Aorta (tissue), 5 donors: ENCODE measurements around the gene MBTD1. TPM values are rescaled to one million over a fixed set of nuclear protein-coding genes. Genes with fewer than 3 reads are reported as not detected.
"Not testable (repeated sequence)": the region's sequence is repeated elsewhere in the genome, so short reads cannot be mapped to it uniquely, and the experiment has no call there.

Source experiments
- ATAC-seq: fragments of 200-7000 bp; cut with Tn5 transposase; one replicate; pipeline ENCODE4 v1.9.1; 2022; ENCODE audit warnings: moderate library complexity; ENCODE audit not compliant: low FRiP score
- DNase-seq, 2 donors: peaks; one replicate each; pipeline ENCODE4 v3.0.0-alpha.2; 2020
- H3K27ac ChIP-seq, 2 donors: one replicate each; pipeline ENCODE4 v1.5.1; 2013; ENCODE audit warnings: low read length in 2 of 2, mild to moderate bottlenecking in 2 of 2, moderate library complexity in 2 of 2, control low read depth in 1 of 2, inconsistent platforms in 1 of 2, low read depth in 1 of 2
- H3K27me3 ChIP-seq, 2 donors: one replicate each; pipeline ENCODE4 v1.6.1; 2013; ENCODE audit warnings: control low read depth in 1 of 2, low read length in 1 of 2, mild to moderate bottlenecking in 1 of 2, moderate library complexity in 1 of 2; ENCODE audit not compliant: insufficient read depth in 2 of 2, control insufficient read depth in 1 of 2
- H3K36me3 ChIP-seq, 2 donors: one replicate each; pipeline ENCODE4 v1.6.1; 2013; ENCODE audit warnings: control low read depth in 1 of 2, low read length in 1 of 2, mild to moderate bottlenecking in 1 of 2; ENCODE audit not compliant: insufficient read depth in 2 of 2, control insufficient read depth in 1 of 2
- H3K4me1 ChIP-seq, 2 donors: one replicate each; pipeline ENCODE4 v1.6.1; 2013; ENCODE audit warnings: low read length in 2 of 2, control low read depth in 1 of 2, mild to moderate bottlenecking in 1 of 2, moderate library complexity in 1 of 2; ENCODE audit not compliant: insufficient read depth in 2 of 2, control insufficient read depth in 1 of 2
- H3K4me3 ChIP-seq, 2 donors: one replicate each; pipeline ENCODE4 v1.5.1; 2013; ENCODE audit warnings: low read length in 2 of 2, control low read depth in 1 of 2, mild to moderate bottlenecking in 1 of 2
- H3K9me3 ChIP-seq: one replicate; pipeline ENCODE4 v1.6.1; 2013; ENCODE audit warnings: mild to moderate bottlenecking, low read length; ENCODE audit not compliant: control insufficient read depth
- WGBS, 2 donors: extraction: QIAGEN DNeasy Blood & Tissue Kit; methylation state at CpG; one replicate each; pipeline ENCODE4 v1.1.7; 2013; 5-methylcytosine and 5-hydroxymethylcytosine counted together
- intact Hi-C, 2 donors: fragments of 100-400 bp; cut with DNase I; formaldehyde crosslinking; loops; one replicate each; pipeline versions ENCODE4 v1.14.2 to v1.15.0; 2022
- polyA plus RNA-seq, 2 donors: library from polyadenylated mRNA; stranded (reverse); fragments of 200-250 nt; gene quantifications; one replicate each; pipeline ENCODE4 v1.2.3, GENCODE V29; 2013
- total RNA-seq, 2 donors: library from RNA; stranded (reverse); fragmentation: NEBNext Ultra II Directional; extraction: Animal tissue kit (Norgen Biotek cat#: 25700); gene quantifications; one replicate each; pipeline ENCODE4 v1.2.1, GENCODE V29; 2021
- donor health status: healthy with polysubstance abuse.
- donor health status: Bipolar disorder and iron deficiency.
- donor health status: DM: no; HTN: no; CAD: no.
- donor health status: DM: no; HTN: no; CAD: no.
- donor health status: DM: yes; HTN: yes; CAD: no.

The MBTD1 gene
- total and polyA plus RNA-seq, 4 donors, result 5.3 to 21.4 (median 10.0) TPM

- DNase-seq, result no peak
- no peak overlapping the region for H3K27ac ChIP-seq
Observed at GRCh38 chr17:51189628-51190027, 70.2 kb downstream of the MBTD1 start.

GRCh38 chr17:51189162-51189561 lies 70.7 kb downstream of the MBTD1 start:
- Histone ChIP-seq H3K27me3 (no peaks in the 10 kb centered on the region), H3K9me3 (no peaks in the 10 kb centered on the region), H3K36me3 (no peaks in the 10 kb centered on the region), H3K4me3 (no peak overlapping the region), H3K4me1 (no peaks in the 10 kb centered on the region), H3K27ac (no peak overlapping the region)
- intact Hi-C loops, result no loop called here
- ATAC-seq (no peak), DNase-seq (no peak)

More at GRCh38 chr17:51189628-51190027, 70.2 kb downstream of the MBTD1 start:
- Histone ChIP-seq H3K4me1 (no peaks in the 10 kb centered on the region), H3K4me3 (no peak overlapping the region), H3K9me3 (no peaks in the 10 kb centered on the region), H3K27me3 (no peaks in the 10 kb centered on the region), H3K36me3 (no peaks in the 10 kb centered on the region)
- no peak for ATAC-seq
- 69 to 80% methylated on average over 1 of the region's 1 CpG for WGBS, 2 donors
- intact Hi-C loops, result no loop called here

GRCh38 chr17:51188271-51188833 lies 71.5 kb downstream of the MBTD1 start:
- no peaks in the 10 kb centered on the region for H3K9me3 ChIP-seq
- intact Hi-C loops, result no loop called here
- H3K27ac ChIP-seq, result no peak overlapping the region
- no peaks in the 10 kb centered on the region for H3K4me1 ChIP-seq
- no peak overlapping the region for H3K4me3 ChIP-seq
- 84 to 87% methylated on average over 7 to 9 of the region's 9 CpGs for WGBS, 2 donors
- ATAC-seq (no peak), DNase-seq (no peak)
- no peaks in the 10 kb centered on the region for H3K27me3 ChIP-seq
- no peaks in the 10 kb centered on the region for H3K36me3 ChIP-seq

- Histone ChIP-seq H3K27me3 (no peaks in the 10 kb centered on the region), H3K36me3 (peaks cover 2 to 4% of the 10 kb centered on the region in 2 donors), H3K9me3 (no peaks in the 10 kb centered on the region), H3K4me1 (no peaks in the 10 kb centered on the region), H3K27ac (no peak overlapping the region), H3K4me3 (no peak overlapping the region)
- DNase-seq (no peak), ATAC-seq (no peak)
- intact Hi-C loops, result no loop called here
- 90 to 95% methylated on average over 8 of the region's 8 CpGs for WGBS, 2 donors
Observed at GRCh38 chr17:51185763-51186332, 74.0 kb downstream of the MBTD1 start.

- H3K27me3 ChIP-seq, result no peaks in the 10 kb centered on the region
- DNase-seq (no peak), ATAC-seq (no peak)
- H3K27ac ChIP-seq, result no peak overlapping the region
- H3K4me1 ChIP-seq, result no peaks in the 10 kb centered on the region
- intact Hi-C loops, result no loop called here
- no peaks in the 10 kb centered on the region for H3K9me3 ChIP-seq
- no peak overlapping the region for H3K4me3 ChIP-seq
- H3K36me3 ChIP-seq, result peaks cover 2 to 7% of the 10 kb centered on the region in 2 donors
- 19 to 20% methylated on average over 1 of the region's 1 CpG for WGBS, 2 donors
Observed at GRCh38 chr17:51184124-51184523, 75.7 kb downstream of the MBTD1 start.

GRCh38 chr17:51180486-51180885 lies 79.4 kb downstream of the MBTD1 start:
- intact Hi-C loops, result no loop called here
- 68 to 76% methylated on average over 5 of the region's 5 CpGs for WGBS, 2 donors
- Histone ChIP-seq H3K27me3 (no peaks in the 10 kb centered on the region), H3K4me3 (no peak overlapping the region), H3K36me3 (peaks cover 2 to 7% of the 10 kb centered on the region in 2 donors), H3K27ac (no peak overlapping the region), H3K4me1 (no peaks in the 10 kb centered on the region), H3K9me3 (no peaks in the 10 kb centered on the region)
- DNase-seq, result no peak
- ATAC-seq, result no peak

GRCh38 chr17:51172030-51172429 lies 87.8 kb downstream of the MBTD1 start:
- H3K4me1 ChIP-seq, H3K4me3 ChIP-seq, DNase-seq, intact Hi-C loops, H3K36me3 ChIP-seq, H3K27ac ChIP-seq, H3K9me3 ChIP-seq, H3K27me3 ChIP-seq, ATAC-seq: not testable (repeated sequence)
- 96 to 97% methylated on average over 9 of the region's 9 CpGs for WGBS, 2 donors

GRCh38 chr17:51170736-51171135 lies 89.1 kb downstream of the MBTD1 start:
- no peak for DNase-seq
- no peak for ATAC-seq
- Histone ChIP-seq H3K4me3 (no peak overlapping the region), H3K27me3 (no peaks in the 10 kb centered on the region), H3K27ac (no peak overlapping the region), H3K4me1 (no peaks in the 10 kb centered on the region), H3K9me3 (no peaks in the 10 kb centered on the region), H3K36me3 (no peaks in the 10 kb centered on the region)
- 89 to 100% methylated on average over 1 to 2 of the region's 2 CpGs for WGBS, 2 donors
- intact Hi-C loops, result no loop called here

- DNase-seq, result no peak
- no peak for ATAC-seq
- WGBS, 2 donors, result 75 to 92% methylated on average over 1 of the region's 1 CpG
- Histone ChIP-seq H3K4me3 (no peak overlapping the region), H3K27me3 (no peaks in the 10 kb centered on the region), H3K36me3 (no peaks in the 10 kb centered on the region), H3K9me3 (no peaks in the 10 kb centered on the region), H3K4me1 (no peaks in the 10 kb centered on the region), H3K27ac (no peak overlapping the region)
- intact Hi-C loops, result loop anchor here in 1 of 2 donors (5.0 kb wide), 1 partner anchor 47 kb away; the partner anchor contains the start of gene SPAG9
Observed at GRCh38 chr17:51169340-51169739, 90.5 kb downstream of the MBTD1 start.
